ENCODE measurements around the gene SMARCAL1. TPM values are rescaled to one million over a fixed set of nuclear protein-coding genes. Genes with fewer than 3 reads are reported as not detected.

Gene SMARCAL1
- total and polyA plus RNA-seq, 2 experiments from 2014 or later: 10.3 to 17.2 TPM

DNA sequence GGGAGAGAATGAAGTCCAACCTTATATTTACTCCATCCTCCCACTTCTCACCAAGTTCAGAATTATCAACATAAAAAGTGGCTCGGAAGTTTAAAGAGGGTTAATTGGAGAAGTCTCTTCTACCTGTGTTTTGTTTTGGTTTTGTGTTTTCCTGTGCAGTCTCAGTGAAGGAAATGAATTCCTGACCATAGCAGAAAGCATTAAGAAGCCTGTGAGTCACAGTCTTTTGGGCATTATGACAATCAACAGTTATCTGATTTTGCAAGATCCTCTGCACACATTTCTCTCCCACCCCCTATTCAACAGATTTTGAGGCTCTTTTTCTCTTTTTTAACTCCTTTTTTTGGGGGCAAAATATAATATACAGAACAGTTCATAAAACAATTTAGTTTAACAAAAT is 77.8 kb downstream of the SMARCAL1 start:
- H3K36me3 ChIP-seq (ENCODE audit: insufficient read depth): no peaks in the 10 kb centered on the region
- no peaks in the 10 kb centered on the region for H4K20me1 ChIP-seq (replicated peaks; ENCODE audit: insufficient read depth)
- ATAC-seq (no peak), DNase-seq (ENCODE audit: low spot score) (no peak)
- H3K27ac ChIP-seq (ENCODE audit: low read depth): no peak overlapping the region
- no peaks in the 10 kb centered on the region for H3K9me3 Mint-ChIP-seq
- H3K27me3 Mint-ChIP-seq (ENCODE audit: insufficient read depth, low read depth, poor library complexity): no peaks in the 10 kb centered on the region
- no peak overlapping the region for H3K4me3 Mint-ChIP-seq
- no peaks in the 10 kb centered on the region for H3K4me1 ChIP-seq (ENCODE audit: insufficient read depth)
- peaks cover 6% of the 10 kb centered on the region for H3K4me1 Mint-ChIP-seq
- no peak overlapping the region for H3K4me3 ChIP-seq
- TF ChIP-seq REST (IDR thresholded peaks at IDR 0.05; ENCODE audit: unreplicated experiment) (no peak), EZH2 (IDR thresholded peaks at IDR 0.05; ENCODE audit: low read depth, unreplicated experiment) (no peak), CREB1 (CRISPR knock-in tag; IDR thresholded peaks at IDR 0.05; ENCODE audit: low read depth) (no peak), JUNB (IDR thresholded peaks at IDR 0.05; ENCODE audit: unreplicated experiment) (no peak), EZH2phosphoT487 (IDR thresholded peaks at IDR 0.05; ENCODE audit: unreplicated experiment) (no peak), STAT1 (IDR thresholded peaks at IDR 0.05; ENCODE audit: unreplicated experiment) (no peak), POLR2AphosphoS5 (IDR thresholded peaks at IDR 0.05; ENCODE audit: low read depth) (no peak), ZNF462 (CRISPR knock-in tag; IDR thresholded peaks at IDR 0.05) (no peak), ZNF114 (CRISPR knock-in tag; IDR thresholded peaks at IDR 0.05) (no peak), ZNF331 (CRISPR knock-in tag; IDR thresholded peaks at IDR 0.05; ENCODE audit: low read depth) (no peak), NANOG (IDR thresholded peaks at IDR 0.05; ENCODE audit: borderline replicate concordance) (no peak), ETS1 (IDR thresholded peaks at IDR 0.05) (no peak)
- TF ChIP-seq, protein P1, sequence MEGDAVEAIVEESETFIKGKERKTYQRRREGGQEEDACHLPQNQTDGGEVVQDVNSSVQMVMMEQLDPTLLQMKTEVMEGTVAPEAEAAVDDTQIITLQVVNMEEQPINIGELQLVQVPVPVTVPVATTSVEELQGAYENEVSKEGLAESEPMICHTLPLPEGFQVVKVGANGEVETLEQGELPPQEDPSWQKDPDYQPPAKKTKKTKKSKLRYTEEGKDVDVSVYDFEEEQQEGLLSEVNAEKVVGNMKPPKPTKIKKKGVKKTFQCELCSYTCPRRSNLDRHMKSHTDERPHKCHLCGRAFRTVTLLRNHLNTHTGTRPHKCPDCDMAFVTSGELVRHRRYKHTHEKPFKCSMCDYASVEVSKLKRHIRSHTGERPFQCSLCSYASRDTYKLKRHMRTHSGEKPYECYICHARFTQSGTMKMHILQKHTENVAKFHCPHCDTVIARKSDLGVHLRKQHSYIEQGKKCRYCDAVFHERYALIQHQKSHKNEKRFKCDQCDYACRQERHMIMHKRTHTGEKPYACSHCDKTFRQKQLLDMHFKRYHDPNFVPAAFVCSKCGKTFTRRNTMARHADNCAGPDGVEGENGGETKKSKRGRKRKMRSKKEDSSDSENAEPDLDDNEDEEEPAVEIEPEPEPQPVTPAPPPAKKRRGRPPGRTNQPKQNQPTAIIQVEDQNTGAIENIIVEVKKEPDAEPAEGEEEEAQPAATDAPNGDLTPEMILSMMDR (conservative IDR thresholded peaks at IDR 0.05; ENCODE audit: low read depth in 2 of 2): no peak
- no peaks in the 10 kb centered on the region for H3F3A ChIP-seq (replicated peaks; ENCODE audit: low read depth)
- no peaks in the 10 kb centered on the region for H3K9me2 ChIP-seq (ENCODE audit: insufficient read depth)
- no peaks in the 10 kb centered on the region for H3K36me3 Mint-ChIP-seq (ENCODE audit: low read depth)
- H3K79me2 ChIP-seq (replicated peaks; ENCODE audit: insufficient read depth): no peaks in the 10 kb centered on the region
- H3K4me2 ChIP-seq: no peak overlapping the region
- no peak overlapping the region for H2AFZ ChIP-seq
- H3K27me3 ChIP-seq (ENCODE audit: insufficient read depth): no peaks in the 10 kb centered on the region
- H3K27ac Mint-ChIP-seq: no peak overlapping the region

Data from GM23338 (cell line).